Activated T-helper 1 cell treated with anti-CD3 and anti-CD28 coated beads, Interleukin-12 subunit alpha, Interleukin-12 subunit beta, Interleukin-2, Interleukin-4 antibody, amounts not matched to agents 30 ng/mL and 10 ng/mL and 1 ng/mL, durations not matched to agents 14 hours and 24 hours and 36 hours (primary cell): ENCODE data around the gene PRKG1. TPM values are rescaled to one million over a fixed set of nuclear protein-coding genes. Genes with fewer than 3 reads are reported as not detected.
"Not testable (repeated sequence)": the region's sequence is repeated elsewhere in the genome, so short reads cannot be mapped to it uniquely, and the experiment has no call there.

Source experiments
- DNase-seq: peaks from one replicate; pipeline ENCODE4 v3.0.0; 2021; ENCODE audit warnings: low spot score
- H3K27ac Mint-ChIP-seq: one replicate; pipeline ENCODE4 v1.8.0; 2021; ENCODE audit warnings: mild to moderate bottlenecking, mixed read lengths
- H3K27me3 Mint-ChIP-seq: one replicate; pipeline ENCODE4 v1.8.0; 2022; ENCODE audit warnings: mild to moderate bottlenecking, moderate library complexity, mixed read lengths; ENCODE audit not compliant: insufficient read depth
- H3K36me3 Mint-ChIP-seq: one replicate; pipeline ENCODE4 v1.8.0; 2021; ENCODE audit warnings: low read depth, mixed read lengths
- H3K4me1 Mint-ChIP-seq: one replicate; pipeline ENCODE4 v1.8.0; 2021; ENCODE audit warnings: low read depth, mixed read lengths
- H3K4me3 Mint-ChIP-seq: one replicate; pipeline ENCODE4 v1.8.0; 2021; ENCODE audit warnings: mild to moderate bottlenecking, moderate library complexity, mixed read lengths
- H3K9me3 Mint-ChIP-seq: one replicate; pipeline ENCODE4 v1.8.0; 2021; ENCODE audit warnings: mixed read lengths
- intact Hi-C: fragments of 100-400 bp; cut with micrococcal nuclease; formaldehyde crosslinking; loops from one replicate; pipeline ENCODE4 v1.15.1; 2024
- total RNA-seq: library from RNA; stranded (reverse); gene quantifications from 2 replicates; pipeline ENCODE4 v1.2.3, GENCODE V29; 2022

PRKG1 gene
- total RNA-seq, 1 donor from 2014 or later: not detected

GRCh38 chr10:51564896-51565510, 490.7 kb downstream of the PRKG1 start:
- Mint-ChIP-seq H3K27me3 (peaks cover 3% of the 10 kb centered on the region), H3K4me1 (no peaks in the 10 kb centered on the region), H3K9me3 (no peaks in the 10 kb centered on the region), H3K36me3 (no peaks in the 10 kb centered on the region), H3K27ac (no peak overlapping the region), H3K4me3 (no peak overlapping the region)
- no peak for DNase-seq
- intact Hi-C loops: no loop called here

DNA sequence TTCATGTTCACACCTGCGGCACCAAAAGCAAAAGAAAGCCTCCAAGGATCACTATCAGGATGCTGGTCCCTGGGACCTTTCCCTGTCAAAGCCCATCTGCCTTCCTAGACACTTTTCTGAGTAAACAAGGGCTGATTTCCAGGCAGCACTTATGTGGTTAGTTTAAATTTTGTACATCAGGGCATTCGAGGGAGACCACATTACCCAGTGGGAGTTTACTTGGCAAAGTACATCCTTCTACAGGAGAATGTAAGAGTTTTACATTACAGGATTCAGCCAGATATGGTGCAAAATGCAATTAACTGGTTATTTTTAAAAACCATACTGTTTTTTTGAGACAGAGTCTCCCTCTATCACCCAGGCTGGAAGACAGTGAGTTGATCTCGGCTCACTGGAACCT, 493.0 kb downstream of the PRKG1 start:
- DNase-seq: no peak
- intact Hi-C loops: no loop called here
- no peaks in the 10 kb centered on the region for H3K36me3 Mint-ChIP-seq
- H3K9me3 Mint-ChIP-seq: no peaks in the 10 kb centered on the region
- no peak overlapping the region for H3K27ac Mint-ChIP-seq
- H3K4me1 Mint-ChIP-seq: no peaks in the 10 kb centered on the region
- no peak overlapping the region for H3K4me3 Mint-ChIP-seq
- H3K27me3 Mint-ChIP-seq: peaks cover 3% of the 10 kb centered on the region

- H3K27ac Mint-ChIP-seq: no peak overlapping the region
- intact Hi-C loops: no loop called here
- no peak for DNase-seq
- H3K4me3 Mint-ChIP-seq: no peak overlapping the region
- no peaks in the 10 kb centered on the region for H3K36me3 Mint-ChIP-seq
- H3K27me3 Mint-ChIP-seq: peaks cover 3% of the 10 kb centered on the region
- no peaks in the 10 kb centered on the region for H3K9me3 Mint-ChIP-seq
- H3K4me1 Mint-ChIP-seq: no peaks in the 10 kb centered on the region
These were observed 495.2 kb downstream of the PRKG1 start for GRCh38 chr10:51569467-51569866.

- no peaks in the 10 kb centered on the region for H3K27me3 Mint-ChIP-seq
- DNase-seq: no peak
- H3K4me1 Mint-ChIP-seq: no peaks in the 10 kb centered on the region
- H3K9me3 Mint-ChIP-seq: no peaks in the 10 kb centered on the region
- no peak overlapping the region for H3K27ac Mint-ChIP-seq
- H3K36me3 Mint-ChIP-seq: no peaks in the 10 kb centered on the region
- H3K4me3 Mint-ChIP-seq: no peak overlapping the region
- intact Hi-C loops: no loop called here
These were observed 500.2 kb downstream of the PRKG1 start for GRCh38 chr10:51574248-51575048.

DNA sequence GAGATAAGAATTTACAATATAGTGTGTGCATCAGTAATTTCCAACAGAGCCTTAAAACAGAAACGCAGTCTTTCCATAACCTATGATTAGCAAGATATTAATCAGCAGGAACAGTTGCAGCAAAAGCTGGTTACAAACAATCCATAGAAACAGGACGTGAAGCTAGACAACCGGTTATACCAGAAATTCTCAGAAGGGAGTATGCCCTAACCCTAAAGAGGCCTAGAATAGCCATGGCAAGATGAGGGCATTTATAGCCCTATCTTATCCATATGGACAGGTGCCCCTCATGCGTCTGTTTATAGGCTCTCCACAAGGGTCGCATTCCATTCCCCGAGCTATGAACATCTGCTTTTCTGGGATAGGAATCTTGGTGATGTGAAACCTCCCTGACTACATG, 506.9 kb downstream of the PRKG1 start:
- H3K27me3 Mint-ChIP-seq, intact Hi-C loops, H3K9me3 Mint-ChIP-seq, H3K36me3 Mint-ChIP-seq, H3K27ac Mint-ChIP-seq, H3K4me3 Mint-ChIP-seq, H3K4me1 Mint-ChIP-seq, DNase-seq: not testable (repeated sequence)

- Mint-ChIP-seq H3K27ac (no peak overlapping the region), H3K9me3 (no peaks in the 10 kb centered on the region), H3K36me3 (no peaks in the 10 kb centered on the region), H3K4me1 (no peaks in the 10 kb centered on the region), H3K27me3 (no peaks in the 10 kb centered on the region), H3K4me3 (no peak overlapping the region)
- DNase-seq: no peak
- intact Hi-C loops: no loop called here
These were observed 509.7 kb downstream of the PRKG1 start for GRCh38 chr10:51583976-51584375.

DNA sequence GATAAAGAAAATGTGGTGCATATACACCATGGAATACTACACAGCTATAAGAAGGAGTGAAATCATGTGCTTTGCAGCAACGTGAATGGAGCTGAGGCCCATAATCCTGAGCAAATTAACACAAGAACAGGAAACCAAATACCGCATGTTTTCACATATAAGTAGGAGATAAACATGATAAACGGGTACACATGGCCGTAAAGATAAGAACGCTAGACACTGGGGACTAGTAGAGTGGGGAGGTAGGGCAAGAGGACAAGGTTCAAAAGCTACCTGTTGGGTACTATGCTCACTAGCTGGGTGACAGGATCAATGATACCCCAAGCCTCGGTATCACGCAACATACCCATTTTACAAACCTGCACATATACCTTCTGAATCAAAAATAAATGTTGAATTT, 511.5 kb downstream of the PRKG1 start:
- Mint-ChIP-seq H3K9me3 (no peaks in the 10 kb centered on the region), H3K36me3 (no peaks in the 10 kb centered on the region), H3K27me3 (no peaks in the 10 kb centered on the region), H3K27ac (no peak overlapping the region), H3K4me1 (no peaks in the 10 kb centered on the region), H3K4me3 (no peak overlapping the region)
- intact Hi-C loops: no loop called here
- no peak for DNase-seq

DNA sequence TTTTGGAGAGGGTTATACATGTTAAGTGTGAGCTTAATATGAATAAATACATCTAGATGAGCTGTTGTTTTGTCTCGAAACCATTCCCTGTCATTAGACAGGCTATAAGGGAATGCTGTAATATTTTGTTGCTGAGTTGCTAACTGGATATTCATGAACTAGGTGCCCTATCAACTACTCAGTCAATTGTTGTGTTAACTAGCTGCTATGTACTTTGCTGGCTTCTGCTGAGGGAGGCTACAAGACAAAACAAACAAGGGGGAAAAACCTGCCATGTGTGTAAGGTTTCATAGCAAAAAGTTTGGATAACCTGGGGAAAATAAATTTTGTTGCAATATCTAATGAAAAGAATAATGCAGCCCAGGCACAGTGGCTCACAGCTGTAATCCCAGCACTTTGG, 514.7 kb downstream of the PRKG1 start:
- no peaks in the 10 kb centered on the region for H3K4me1 Mint-ChIP-seq
- no peaks in the 10 kb centered on the region for H3K36me3 Mint-ChIP-seq
- DNase-seq: no peak
- H3K27ac Mint-ChIP-seq: no peak overlapping the region
- no peaks in the 10 kb centered on the region for H3K9me3 Mint-ChIP-seq
- H3K27me3 Mint-ChIP-seq: peaks cover 6% of the 10 kb centered on the region
- intact Hi-C loops: no loop called here
- H3K4me3 Mint-ChIP-seq: no peak overlapping the region

DNA sequence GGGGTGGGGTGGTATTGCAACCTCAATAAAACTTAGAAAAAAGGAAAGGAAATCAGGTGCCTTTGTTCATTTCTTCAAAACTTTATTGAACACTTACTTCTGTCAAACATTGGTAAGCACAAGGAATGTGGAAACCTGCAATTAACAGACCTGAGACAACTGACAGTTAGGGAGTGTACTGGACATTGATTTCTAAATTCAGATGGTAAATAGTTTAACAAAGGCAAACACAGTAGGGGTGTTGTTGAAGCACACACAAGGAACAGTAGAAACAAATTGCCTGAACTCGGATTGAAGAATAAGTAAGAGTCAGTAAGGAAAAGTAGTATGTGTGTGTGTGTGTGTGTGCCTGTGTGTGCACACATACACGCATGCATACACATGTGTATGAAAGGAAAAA, 516.5 kb downstream of the PRKG1 start:
- intact Hi-C loops: no loop called here
- Mint-ChIP-seq H3K9me3 (no peaks in the 10 kb centered on the region), H3K27ac (no peak overlapping the region), H3K4me3 (no peak overlapping the region), H3K27me3 (peaks cover 6% of the 10 kb centered on the region), H3K4me1 (no peaks in the 10 kb centered on the region), H3K36me3 (no peaks in the 10 kb centered on the region)
- no peak for DNase-seq

DNA sequence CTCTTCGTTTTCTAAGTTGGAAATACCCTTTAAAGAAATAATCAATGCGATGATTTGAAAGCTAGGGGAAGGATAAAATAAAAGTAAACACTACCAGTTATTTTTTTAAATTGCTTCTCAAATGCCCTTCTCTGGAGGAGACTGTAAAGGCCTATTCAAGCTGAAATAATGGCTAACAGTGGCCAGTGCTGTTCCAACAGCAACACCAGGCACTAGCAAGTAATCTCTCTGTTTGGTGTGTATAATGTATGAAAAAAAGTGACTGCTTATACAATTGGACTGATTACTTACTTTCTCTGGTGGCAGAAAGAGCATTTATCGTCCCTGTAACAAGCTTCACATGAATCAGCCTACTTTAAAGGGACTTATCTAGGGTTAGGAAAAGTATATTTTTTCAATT, 522.4 kb downstream of the PRKG1 start:
- no peak overlapping the region for H3K27ac Mint-ChIP-seq
- no peaks in the 10 kb centered on the region for H3K36me3 Mint-ChIP-seq
- H3K27me3 Mint-ChIP-seq: peaks cover 8% of the 10 kb centered on the region
- H3K4me3 Mint-ChIP-seq: no peak overlapping the region
- no peak for DNase-seq
- H3K4me1 Mint-ChIP-seq: no peaks in the 10 kb centered on the region
- intact Hi-C loops: no loop called here
- H3K9me3 Mint-ChIP-seq: no peaks in the 10 kb centered on the region

GRCh38 chr10:51599647-51600046, 525.4 kb downstream of the PRKG1 start:
- no peak for DNase-seq
- Mint-ChIP-seq H3K4me3 (no peak overlapping the region), H3K9me3 (no peaks in the 10 kb centered on the region), H3K27ac (no peak overlapping the region), H3K27me3 (peaks cover 2% of the 10 kb centered on the region), H3K4me1 (no peaks in the 10 kb centered on the region), H3K36me3 (no peaks in the 10 kb centered on the region)
- intact Hi-C loops: no loop called here

- peaks cover 5% of the 10 kb centered on the region for H3K27me3 Mint-ChIP-seq
- H3K4me1 Mint-ChIP-seq: no peaks in the 10 kb centered on the region
- no peaks in the 10 kb centered on the region for H3K36me3 Mint-ChIP-seq
- H3K9me3 Mint-ChIP-seq: no peaks in the 10 kb centered on the region
- no peak overlapping the region for H3K4me3 Mint-ChIP-seq
- no peak for DNase-seq
- intact Hi-C loops: no loop called here
- H3K27ac Mint-ChIP-seq: no peak overlapping the region
These were observed 528.0 kb downstream of the PRKG1 start for GRCh38 chr10:51602326-51602725.

- Mint-ChIP-seq H3K4me3 (no peak overlapping the region), H3K9me3 (no peaks in the 10 kb centered on the region), H3K27me3 (peaks cover 6% of the 10 kb centered on the region), H3K36me3 (no peaks in the 10 kb centered on the region), H3K27ac (no peak overlapping the region), H3K4me1 (no peaks in the 10 kb centered on the region)
- intact Hi-C loops: no loop called here
- DNase-seq: no peak
These were observed 530.3 kb downstream of the PRKG1 start for GRCh38 chr10:51604579-51604978.
